Measurements from ENCODE around the gene IL19.
"Not testable (repeated sequence)": the region's sequence is repeated elsewhere in the genome, so short reads cannot be mapped to it uniquely, and the experiment has no call there.

Gene IL19

DNA sequence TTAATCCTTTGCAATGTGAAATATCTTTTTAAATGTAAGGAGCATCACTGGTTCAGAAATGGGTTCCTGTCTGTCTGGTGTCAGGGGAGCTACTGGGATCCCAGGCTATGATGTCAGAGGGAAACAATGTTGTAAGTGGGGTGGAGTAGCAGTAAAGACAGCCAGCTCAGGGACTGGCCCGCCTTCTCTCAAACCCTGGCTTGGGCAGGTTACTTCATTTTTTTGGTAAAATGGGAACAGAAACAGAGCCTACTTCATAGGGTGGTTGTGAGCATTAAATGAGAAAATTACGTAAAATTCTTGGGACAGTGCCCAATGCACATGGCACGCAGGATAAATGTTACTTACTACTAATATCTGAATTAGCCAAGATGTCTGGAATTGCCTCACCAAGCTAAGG lies 64.1 kb downstream of the IL19 start:
- DNase-seq, result peak; percentile 76

DNA sequence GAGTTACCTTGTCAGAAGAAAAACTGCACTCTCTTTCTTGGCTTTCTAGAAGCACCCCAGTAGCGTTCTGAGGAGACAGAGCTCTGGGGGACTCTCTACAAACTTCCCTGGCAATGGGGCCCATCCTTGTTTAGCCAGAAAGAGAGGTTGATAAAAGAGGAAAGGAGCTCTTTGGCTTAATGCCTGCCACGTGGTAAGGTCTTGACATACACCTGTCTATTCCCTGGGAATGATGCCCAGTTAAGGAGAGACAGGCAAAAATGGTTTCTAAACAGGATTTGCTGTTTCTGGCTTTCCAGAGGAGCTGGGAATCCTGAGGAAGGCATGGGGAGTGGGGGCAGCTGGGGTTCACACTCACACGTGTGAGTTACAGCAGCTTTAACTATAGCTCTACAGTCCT lies 64.6 kb downstream of the IL19 start:
- DNase-seq, result no peak

DNA sequence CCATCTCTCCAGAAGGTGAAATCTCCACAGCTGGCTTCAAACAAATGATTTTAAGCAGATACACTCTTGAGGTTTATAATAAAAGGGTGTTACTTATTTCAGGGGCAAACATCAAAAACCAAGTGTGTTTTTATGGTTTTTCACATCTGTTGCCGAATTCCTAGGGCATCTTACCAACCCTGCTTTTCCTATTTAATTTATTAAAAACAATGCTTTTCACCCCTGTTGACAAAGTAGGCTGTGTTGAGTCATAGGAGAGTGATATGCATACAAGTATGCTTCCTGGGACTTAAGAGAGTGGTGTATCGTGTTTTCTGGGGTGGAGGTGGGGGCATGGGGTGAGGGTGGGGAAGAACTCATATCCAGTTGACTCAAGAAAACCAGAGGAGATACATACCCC lies 65.5 kb downstream of the IL19 start:
- no peak for DNase-seq

DNA sequence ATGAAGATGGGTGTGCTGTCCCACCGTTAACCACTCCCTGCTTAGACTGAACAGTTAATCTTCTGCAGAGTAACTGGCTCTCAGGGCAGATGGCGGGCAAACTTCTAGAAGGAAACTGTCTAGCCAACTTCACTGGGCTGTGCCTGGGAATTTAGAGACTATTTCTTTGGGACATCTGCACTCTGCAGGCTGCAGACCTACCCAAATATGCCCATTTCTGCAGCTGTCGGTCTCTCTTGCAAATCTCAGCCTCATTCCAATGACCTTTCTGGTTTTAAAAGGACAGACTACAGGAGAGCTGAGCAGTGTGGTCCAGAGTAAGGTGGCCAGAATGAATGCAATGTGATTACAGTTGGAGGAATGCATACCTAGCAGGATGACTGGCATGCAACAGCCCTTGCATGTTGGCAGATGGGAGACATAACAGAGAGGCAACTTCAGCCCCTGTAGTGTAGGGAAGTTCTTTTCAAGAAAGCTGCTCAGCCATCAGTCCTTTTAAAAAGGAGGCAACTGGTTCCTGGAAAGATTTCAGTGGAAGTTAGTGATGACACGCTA lies 68.5 kb downstream of the IL19 start:
- no peak for DNase-seq

DNA sequence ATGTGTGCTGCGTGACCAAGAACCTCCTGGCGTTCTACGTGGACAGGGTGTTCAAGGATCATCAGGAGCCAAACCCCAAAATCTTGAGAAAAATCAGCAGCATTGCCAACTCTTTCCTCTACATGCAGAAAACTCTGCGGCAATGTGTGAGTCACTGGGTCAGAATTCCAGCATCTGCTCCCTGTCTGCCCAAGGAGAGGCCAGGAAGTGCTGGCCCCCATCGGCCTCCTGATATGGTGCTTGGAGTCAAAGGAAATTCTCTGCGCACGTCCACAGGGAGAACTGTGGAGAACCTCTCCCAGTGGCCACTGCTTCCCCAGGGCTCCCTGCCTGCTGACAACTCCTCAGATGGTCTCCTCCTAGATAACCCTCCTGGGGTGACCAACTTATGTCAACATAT lies 69.3 kb downstream of the IL19 start:
- no peak for DNase-seq

DNA sequence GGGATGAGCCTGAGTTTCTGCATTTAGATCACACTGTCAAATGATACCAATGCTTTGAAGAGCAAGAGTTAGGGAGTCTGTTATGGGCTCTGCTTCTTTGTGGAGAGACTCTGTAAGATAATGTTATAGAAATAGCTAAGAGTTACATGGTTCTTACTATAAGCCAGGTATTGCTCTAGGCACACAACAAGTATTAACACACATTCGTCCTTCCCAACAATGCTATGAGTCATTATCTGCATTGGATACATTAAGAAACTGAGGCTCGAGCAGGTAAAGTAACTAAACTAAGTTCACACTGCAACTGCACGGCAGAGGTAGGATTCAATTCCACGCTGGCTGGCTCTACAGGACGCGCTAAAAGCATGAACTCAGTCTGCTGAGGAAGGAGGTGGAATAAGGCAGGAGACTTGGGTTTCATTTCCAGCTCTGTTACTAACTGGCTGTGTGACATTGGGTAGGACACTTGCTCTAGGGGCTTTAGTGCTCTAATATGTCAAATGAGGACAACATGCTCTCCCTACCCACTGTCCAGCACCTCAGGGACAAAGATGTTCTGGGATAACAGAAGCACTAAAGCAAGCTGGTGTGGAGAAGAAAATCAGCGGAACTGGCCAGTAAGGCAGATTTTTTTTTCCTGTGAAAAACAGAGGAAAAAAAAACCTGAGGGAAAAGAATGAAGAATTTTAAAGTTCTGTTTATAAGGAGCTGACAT lies 71.2 kb downstream of the IL19 start:
- no peak for DNase-seq

DNA sequence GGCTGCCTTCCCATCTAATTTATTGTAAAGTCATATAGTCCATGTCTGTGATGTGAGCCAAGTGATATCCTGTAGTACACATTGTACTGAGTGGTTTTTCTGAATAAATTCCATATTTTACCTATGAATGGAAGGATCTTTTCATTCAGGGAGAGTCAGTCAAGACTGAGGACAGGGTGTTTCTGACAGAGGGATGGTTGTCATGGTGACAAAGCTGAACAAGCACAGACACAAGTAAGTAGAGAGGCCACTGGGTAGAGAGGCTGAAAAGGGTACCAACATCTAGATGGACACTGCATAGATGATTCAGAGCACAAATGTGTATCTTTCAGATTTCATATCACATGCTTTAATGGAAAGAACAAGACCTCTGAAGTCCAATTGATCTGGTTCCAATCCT lies 72.3 kb downstream of the IL19 start:
- no peak for DNase-seq

DNA sequence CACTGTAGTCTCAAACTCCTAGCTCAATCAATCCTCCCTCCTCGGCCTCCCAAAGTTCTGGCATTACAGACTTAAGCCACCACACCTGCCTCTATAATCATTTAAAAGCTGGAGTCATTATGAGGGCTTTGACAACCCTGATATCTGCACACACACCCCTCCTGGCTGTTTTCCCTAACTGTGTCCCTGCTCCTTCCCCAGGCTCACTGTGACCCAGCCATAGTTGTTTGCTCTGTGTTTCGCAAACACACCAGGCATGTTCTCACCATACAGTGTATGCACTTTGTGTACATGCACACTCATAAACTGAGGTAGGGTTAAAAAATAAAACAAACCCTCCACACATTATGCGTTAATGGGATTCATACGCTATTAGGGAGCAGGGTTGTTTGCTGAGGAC lies 73.1 kb downstream of the IL19 start:
- DNase-seq, result no peak

DNA sequence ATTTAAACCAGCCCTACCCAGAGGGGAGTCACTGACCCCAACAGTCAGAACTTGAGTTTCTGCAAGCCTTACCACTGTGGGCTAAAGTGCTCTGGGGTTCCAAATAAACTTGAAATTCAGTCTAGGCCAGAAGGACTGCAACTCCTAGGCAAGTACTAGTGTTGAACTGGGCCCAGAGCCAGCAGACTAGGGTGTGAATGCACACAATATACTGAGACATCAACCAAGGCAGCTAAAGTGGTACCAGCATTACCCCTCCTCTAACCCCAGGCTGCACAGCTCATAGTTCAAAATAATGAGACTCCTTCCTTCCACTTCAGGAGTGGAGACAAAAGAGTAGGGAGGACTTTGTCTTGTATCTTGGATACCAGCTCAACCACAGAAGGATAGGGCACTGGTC lies 75.9 kb downstream of the IL19 start:
- no peak for DNase-seq

DNA sequence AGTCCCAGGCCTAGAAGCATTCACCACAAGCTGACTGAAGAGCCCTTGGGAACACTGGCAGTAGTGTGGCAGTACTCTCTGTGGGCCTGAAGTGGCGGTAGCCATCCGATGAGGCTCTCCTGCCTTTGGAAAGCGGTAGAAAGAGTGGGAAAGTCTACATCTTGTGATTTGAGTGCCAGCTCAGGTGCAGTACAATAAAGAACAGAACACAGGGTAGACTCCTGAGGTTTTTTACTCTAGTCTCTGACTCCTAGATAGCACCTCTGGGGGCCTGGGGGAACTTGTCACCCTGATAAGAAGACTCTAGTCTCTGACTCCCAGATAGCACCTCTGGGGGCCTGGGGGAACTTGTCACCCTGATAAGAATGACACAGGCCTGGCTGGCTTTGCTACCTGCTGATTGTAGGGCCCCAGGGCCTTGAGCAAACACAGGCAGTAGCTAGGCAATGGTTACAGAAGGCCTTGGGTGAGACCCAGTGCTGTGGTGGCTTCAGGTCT lies 76.8 kb downstream of the IL19 start:
- no peak for DNase-seq

DNA sequence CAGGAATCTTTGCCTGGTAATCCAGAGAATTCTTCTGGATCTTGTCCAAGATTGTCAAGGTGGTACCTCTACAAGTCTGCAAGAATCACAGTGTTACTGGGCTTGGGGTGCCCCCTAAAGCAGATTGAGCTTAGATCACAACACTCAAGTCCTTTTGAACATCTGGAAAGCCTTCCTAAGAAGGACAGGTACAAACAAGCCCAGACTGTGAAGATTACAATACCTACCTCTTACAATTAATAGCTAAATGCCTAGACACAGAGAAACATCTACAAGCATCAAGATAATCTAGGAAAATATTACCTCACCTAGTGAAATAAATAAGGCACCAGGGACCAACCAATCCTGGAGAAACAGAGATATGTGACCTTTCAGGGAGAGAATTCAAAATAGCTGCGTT lies 77.4 kb downstream of the IL19 start:
- DNase-seq, result no peak

DNA sequence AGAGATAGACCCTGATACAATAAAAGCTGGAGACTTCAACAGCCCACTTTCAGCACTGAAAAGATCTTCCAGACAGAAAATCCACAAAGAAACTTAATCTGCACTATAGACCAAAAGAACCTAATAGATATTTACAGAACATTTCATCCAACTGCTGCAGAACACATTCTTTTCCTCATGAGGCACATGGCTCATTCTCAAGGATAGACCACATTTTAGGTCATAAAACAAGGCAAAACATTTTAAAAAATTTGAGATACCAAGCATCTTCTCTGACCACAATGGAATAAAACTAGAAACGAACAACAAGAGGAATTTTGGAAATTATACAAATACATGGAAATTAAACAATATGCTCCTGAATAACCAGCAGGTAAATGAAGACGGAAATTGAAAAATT lies 79.8 kb downstream of the IL19 start:
- no peak for DNase-seq

DNA sequence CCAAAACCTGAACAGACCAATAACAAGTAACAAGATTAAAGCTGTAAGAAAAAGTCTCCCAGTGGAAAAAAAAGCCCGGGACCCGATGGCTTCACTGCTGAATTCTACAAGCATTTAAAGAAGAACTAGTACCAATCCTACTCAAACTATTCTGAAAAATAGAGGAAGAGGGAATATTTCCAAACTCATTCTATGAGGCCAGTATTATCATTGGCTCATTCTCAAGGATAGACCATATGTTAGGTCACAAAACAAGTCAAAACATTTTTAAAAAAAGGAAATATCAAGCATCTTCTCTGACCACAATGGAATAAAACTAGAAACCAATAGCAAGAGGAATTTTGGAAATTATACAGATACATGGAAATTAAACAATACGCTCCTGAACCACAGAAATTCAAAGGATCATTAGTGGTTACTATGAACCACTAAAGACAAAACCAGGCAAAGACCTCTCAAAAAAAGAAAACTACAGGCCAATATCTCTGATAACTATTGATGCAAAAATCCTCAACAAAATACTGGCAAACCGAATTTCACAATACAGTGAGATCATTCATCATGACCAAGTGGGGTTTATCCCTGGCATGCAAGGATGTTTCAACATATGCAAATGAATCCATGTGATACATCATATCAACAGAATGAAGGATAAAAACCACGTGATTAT lies 80.9 kb downstream of the IL19 start:
- no peak for DNase-seq

DNA sequence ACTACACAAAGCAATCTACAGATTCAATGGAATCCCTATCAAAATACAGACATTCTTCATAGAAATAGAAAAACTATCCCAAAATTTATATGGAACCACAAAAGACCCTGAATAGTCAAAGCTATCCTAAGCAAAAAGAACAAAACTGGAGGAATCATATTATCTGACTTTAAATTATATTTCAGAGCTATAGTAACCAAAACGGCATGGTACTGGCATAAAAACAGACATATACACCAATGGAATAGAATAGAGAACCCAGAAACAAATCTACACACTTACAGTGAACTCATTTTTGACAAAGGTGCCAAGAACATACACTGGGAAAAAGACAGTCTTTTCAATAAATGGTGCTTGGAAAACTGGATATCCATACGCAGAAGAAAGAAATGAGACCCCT lies 82.1 kb downstream of the IL19 start:
- DNase-seq, result not testable (repeated sequence)

DNA sequence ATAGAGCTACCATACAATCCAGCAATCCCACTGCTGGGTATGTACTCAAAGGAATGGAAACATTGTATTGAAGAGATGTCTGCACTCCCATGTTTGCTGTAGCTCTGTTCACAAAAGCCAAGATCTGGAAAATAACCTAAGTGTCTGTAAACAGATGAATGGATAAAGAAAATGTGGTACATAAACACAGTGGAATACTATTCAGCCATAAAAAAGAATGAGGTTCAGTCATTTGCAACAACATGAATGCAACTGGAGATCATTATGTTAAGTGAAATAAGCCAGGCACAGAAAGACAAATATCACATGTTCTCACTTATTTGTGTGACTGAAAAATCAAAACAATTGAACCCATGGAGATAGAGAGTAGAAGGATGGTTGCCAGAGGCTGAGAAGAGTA lies 83.1 kb downstream of the IL19 start:
- not testable (repeated sequence) for DNase-seq

DNA sequence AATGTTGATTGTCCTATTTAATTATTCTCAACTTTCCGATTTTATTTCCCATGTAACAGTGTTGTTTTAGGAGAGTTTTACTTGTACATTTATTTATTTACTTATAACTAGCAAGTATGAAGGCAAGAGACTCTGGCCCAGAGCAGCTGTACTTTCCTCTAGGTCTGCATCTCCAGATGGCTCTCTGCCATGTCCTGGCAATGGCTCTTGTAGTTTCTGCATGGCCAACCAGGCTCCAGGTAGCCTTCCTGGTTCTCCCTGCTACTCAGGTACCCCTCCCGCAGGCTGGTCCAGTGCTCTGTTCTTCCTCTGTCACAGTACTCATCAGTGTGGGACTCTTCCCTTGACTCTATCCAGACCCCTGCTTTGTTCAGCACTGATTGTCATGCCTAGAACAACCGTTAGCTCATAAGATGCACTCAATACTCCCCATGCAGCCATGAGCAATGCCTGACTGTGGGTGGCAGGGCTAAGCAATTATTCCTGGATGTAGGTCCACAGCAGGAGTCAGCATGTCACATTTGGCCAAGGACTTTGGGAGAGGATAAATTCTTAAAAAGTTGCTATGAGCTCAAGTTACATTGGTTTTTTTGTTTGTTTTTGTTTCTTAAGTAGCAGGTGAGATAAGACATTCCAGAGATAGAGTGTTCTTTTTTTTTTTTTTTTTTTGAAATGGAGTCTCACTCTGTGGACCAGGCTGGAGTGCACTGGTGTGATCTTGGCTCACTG lies 84.0 kb downstream of the IL19 start:
- no peak for DNase-seq

DNA sequence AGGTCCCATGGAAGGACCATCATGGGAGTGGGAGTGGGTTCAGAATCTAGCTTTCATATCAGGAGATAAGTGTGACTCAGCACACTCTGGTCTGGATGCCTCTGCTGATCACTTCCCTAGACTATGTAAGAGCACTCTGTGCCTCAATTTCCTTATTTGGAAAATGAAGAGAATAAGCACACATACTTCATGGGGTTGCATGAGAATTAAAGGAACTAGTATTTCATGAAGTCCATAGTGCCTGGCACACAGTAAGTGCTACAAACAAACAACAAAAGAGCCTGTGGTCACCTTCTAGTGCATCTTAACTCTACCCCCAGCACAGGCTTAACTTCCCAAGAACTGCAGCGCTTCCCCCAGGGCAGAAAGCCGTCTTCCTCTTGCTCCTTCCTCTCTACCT lies 85.3 kb downstream of the IL19 start:
- DNase-seq, result no peak

DNA sequence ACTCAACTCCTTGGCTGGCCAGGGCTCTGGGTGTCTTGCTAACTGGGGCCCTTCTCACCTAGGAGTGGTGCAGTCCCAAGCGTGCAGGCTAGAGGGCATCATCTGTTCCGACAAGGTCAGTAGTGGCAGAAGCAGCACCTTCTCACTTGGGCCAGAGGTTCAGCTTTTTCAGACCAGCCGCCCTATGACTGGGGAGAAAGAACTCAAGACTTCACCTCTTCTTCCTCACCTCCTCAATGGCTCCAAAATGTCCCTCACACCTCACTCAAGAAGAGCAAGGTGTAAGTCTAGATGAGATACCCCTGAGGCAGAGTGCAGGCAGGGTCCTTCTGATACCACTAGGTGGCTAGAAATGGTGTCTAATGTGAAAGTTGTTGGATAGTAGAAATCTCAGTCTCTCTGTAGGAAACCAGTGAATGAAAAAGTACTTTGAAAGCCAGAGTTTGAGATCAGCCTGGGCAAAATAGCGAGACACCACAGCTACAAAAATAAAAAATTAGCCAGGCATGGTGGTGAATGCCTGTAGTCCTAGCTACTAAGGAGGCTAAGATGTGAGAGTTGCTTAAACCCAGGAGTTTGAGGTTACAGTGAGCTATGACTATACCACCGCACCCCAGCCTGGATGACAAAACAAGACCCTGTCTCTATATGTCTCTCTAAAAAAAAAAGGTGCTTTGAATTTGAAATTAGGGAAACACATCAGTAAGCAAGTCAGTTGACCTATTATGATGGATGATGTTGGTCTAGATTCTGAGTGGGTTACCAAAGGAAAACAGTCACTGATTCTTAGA lies 86.3 kb downstream of the IL19 start:
- DNase-seq, result no peak

DNA sequence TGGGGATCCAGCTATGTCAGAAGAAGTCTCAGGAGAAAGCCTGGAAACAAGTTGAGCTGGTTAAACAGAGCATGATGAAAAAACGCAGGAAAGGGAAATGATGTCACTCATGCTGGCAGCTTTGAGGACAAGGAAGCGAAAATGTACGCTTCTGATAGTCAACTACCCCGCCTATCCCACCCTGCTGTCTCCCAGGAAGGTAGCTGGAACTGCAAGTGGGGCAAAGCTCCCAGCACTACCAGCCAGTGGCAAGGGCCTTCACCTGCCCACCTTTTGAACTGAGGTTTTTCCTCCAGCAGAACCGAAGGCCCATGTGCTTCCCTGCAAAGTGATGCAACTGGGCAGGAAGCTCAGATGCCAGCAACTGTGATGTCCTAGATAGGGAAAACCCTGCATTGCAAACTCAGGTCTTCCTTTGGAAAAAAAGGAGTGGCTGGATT lies 88.5 kb downstream of the IL19 start:
- no peak for DNase-seq

DNA sequence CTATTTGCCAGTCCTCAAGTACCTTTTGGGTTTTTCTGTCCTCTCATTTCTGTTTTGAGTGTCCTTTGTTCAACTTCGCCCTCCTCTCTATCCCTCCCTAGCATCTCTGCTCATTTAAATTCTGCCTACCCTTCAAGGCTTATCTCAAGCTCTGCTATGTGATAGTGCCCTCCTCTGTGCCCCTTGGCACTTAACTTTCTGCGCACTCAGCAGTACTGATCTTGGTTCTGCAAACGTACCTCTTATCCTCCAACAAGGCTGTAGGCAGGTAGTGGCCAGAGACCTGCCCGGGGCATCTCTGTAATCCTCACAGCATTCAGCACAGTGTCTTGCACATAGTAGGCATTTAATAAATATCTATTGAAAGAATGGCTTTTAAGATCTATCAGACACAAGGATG lies 89.6 kb downstream of the IL19 start:
- no peak for DNase-seq

DNA sequence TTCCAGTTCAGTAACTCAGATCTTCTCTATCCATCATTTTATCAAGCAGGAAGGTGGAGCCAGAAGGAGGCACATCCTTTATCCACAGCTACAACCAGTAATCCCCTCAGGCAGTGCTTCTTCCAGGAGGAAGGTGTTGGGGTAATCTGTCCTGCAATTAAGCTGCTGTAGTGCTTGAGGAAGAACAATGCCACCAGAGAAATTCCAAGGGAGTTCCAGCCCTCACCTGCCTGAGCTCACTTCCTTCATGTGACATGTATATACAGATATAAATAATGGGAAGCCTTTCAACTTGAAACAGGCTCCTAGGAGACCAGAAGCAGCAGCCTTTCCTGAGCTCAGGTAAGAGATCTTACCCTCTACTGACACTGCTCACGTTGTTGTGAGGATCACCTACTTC lies 92.7 kb downstream of the IL19 start:
- DNase-seq, result no peak

DNA sequence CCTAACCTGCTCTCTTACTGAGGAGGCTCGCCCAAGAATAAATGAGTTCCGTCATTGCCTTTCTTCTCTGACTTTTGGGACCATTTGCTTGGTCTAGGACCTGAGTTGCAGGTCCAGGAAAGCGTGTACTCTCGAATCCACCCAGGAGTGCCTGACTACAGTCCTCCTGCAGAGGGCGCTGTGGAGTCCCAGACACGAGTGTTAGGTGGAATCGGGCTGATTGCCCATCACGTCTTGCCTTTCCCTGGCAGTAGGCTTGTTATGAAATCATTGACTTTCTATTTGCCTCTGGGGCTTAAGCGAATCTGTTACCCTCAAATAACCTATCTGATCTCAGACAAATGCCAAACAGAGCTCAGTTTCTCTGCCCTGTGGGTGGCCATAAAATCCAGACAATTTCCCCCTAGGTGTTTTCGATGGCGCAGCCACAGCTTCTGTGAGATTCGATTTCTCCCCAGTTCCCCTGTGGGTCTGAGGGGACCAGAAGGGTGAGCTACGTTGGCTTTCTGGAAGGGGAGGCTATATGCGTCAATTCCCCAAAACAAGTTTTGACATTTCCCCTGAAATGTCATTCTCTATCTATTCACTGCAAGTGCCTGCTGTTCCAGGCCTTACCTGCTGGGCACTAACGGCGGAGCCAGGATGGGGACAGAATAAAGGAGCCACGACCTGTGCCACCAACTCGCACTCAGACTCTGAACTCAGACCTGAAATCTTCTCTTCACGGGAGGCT lies 94.5 kb downstream of the IL19 start, which contains the start of gene IL20:
Gene IL20 (plus strand): TSS at position 685 of the 733 bp plus-strand sequence. CDS start 230 bp downstream, outside the sequence.
- DNase-seq, result no peak
